Cardiac muscle cell (in vitro differentiated cells and primary cell): Measurements from ENCODE around the gene SLC39A7. TPM values are rescaled to one million over a fixed set of nuclear protein-coding genes. Genes with fewer than 3 reads are reported as not detected.

Experiments
- DNase-seq, 2 donors: peaks; one replicate each; pipeline versions ENCODE4 v3.0.0 to v3.0.0-alpha.2; 2010 to 2017; ENCODE audit warnings: low read depth in 1 of 2, low spot score in 1 of 2
- H3K27ac ChIP-seq: fragments of 200-600 bp; sonication (generic); 2 replicates; pipeline ENCODE4 v1.5.1; 2016
- H3K27me3 ChIP-seq: fragments of 200-600 bp; sonication (generic); 2 replicates; pipeline ENCODE4 v1.6.0; 2016; ENCODE audit warnings: control low read depth
- H3K36me3 ChIP-seq: fragments of 200-600 bp; sonication (generic); 2 replicates; pipeline ENCODE4 v1.5.1; 2016; ENCODE audit warnings: control low read depth
- H3K4me1 ChIP-seq: fragments of 200-600 bp; sonication (generic); 2 replicates; pipeline ENCODE4 v1.8.1; 2017; ENCODE audit warnings: low read depth, mild to moderate bottlenecking, mixed run types
- H3K4me3 ChIP-seq: fragments of 200-600 bp; sonication (generic); 2 replicates; pipeline ENCODE4 v1.5.1; 2016; ENCODE audit warnings: mild to moderate bottlenecking
- H3K9me3 ChIP-seq: fragments of 200-600 bp; sonication (generic); 2 replicates; pipeline ENCODE4 v1.5.1; 2017; ENCODE audit warnings: low read depth, mild to moderate bottlenecking, control low read depth
- CTCF ChIP-seq: IDR thresholded peaks from 2 replicates; pipeline ENCODE4 v1.5.1; 2012; ENCODE audit warnings: low read depth, mild to moderate bottlenecking, low read length
- polyA plus RNA-seq: library from polyadenylated mRNA; unstranded; fragments of >200 nt; fragmentation: Nextera tagmentation; extraction: Ambion mirVana; gene quantifications from 2 replicates; pipeline ENCODE4 v1.2.1, GENCODE V29; 2016
- total RNA-seq: library from RNA; depleted of rRNA; stranded (reverse); fragments of >200 nt; gene quantifications from 2 replicates; pipeline ENCODE4 v1.2.3, GENCODE V29; 2016

SLC39A7 gene
- total and polyA plus RNA-seq, 2 experiments from 2014 or later = 51.3 to 147 TPM

GRCh38 chr6:33168284-33168601, 32.4 kb upstream of the SLC39A7 start:
- Histone ChIP-seq H3K27me3 (no peaks in the 10 kb centered on the region), H3K4me3 (no peak overlapping the region), H3K9me3 (no peaks in the 10 kb centered on the region), H3K4me1 (no peaks in the 10 kb centered on the region), H3K27ac (no peak overlapping the region), H3K36me3 (peaks cover 4% of the 10 kb centered on the region)
- DNase-seq = no peak
- TF ChIP-seq CTCF = no peak

GRCh38 chr6:33168639-33169038, 32.0 kb upstream of the SLC39A7 start:
- TF ChIP-seq CTCF = no peak
- no peak overlapping the region for H3K4me3 ChIP-seq
- DNase-seq = no peak
- H3K9me3 ChIP-seq = no peaks in the 10 kb centered on the region
- H3K4me1 ChIP-seq = no peaks in the 10 kb centered on the region
- H3K36me3 ChIP-seq = peaks cover 4% of the 10 kb centered on the region
- H3K27me3 ChIP-seq = no peaks in the 10 kb centered on the region
- H3K27ac ChIP-seq = no peak overlapping the region

- peaks cover 4% of the 10 kb centered on the region for H3K36me3 ChIP-seq
- no peaks in the 10 kb centered on the region for H3K4me1 ChIP-seq
- no peak for TF ChIP-seq CTCF
- H3K4me3 ChIP-seq = no peak overlapping the region
- no peaks in the 10 kb centered on the region for H3K9me3 ChIP-seq
- DNase-seq = no peak
- no peaks in the 10 kb centered on the region for H3K27me3 ChIP-seq
- no peak overlapping the region for H3K27ac ChIP-seq
Measured at GRCh38 chr6:33169291-33170175, 31.1 kb upstream of the SLC39A7 start.

- H3K27me3 ChIP-seq = no peaks in the 10 kb centered on the region
- no peaks in the 10 kb centered on the region for H3K4me1 ChIP-seq
- TF ChIP-seq CTCF = no peak
- no peak overlapping the region for H3K27ac ChIP-seq
- no peak for DNase-seq
- H3K9me3 ChIP-seq = no peaks in the 10 kb centered on the region
- H3K36me3 ChIP-seq = peaks cover 4% of the 10 kb centered on the region
- no peak overlapping the region for H3K4me3 ChIP-seq
Measured at GRCh38 chr6:33170176-33171015, 30.3 kb upstream of the SLC39A7 start.

GRCh38 chr6:33171016-33171879, 29.4 kb upstream of the SLC39A7 start:
- H3K27ac ChIP-seq = no peak overlapping the region
- no peaks in the 10 kb centered on the region for H3K4me1 ChIP-seq
- H3K4me3 ChIP-seq = no peak overlapping the region
- peaks cover 4% of the 10 kb centered on the region for H3K36me3 ChIP-seq
- TF ChIP-seq CTCF = no peak
- H3K9me3 ChIP-seq = no peaks in the 10 kb centered on the region
- H3K27me3 ChIP-seq = no peaks in the 10 kb centered on the region
- DNase-seq = no peak
